CD14-positive monocyte (primary cell): ENCODE measurements around the gene CEP250. TPM values are rescaled to one million over a fixed set of nuclear protein-coding genes. Genes with fewer than 3 reads are reported as not detected.
A peak's percentile ranks its signal among the peaks of the same experiment; 100 is the strongest.

ENCODE experiments used
- DNase-seq, 3 donors: peaks; one replicate each; pipeline ENCODE4 v3.0.0-alpha.2; 2011 to 2022
- H2AFZ ChIP-seq: 2 replicates; pipeline ENCODE4 v1.6.0; 2012; ENCODE audit warnings: mild to moderate bottlenecking, low read depth, low read length, inconsistent platforms; ENCODE audit not compliant: insufficient read depth, poor library complexity, severe bottlenecking
- H3K27ac ChIP-seq, 2 donors: 1 replicate in 1 of 2; 2 replicates in 1 of 2; pipeline ENCODE4 v1.5.1; 2012 to 2013; ENCODE audit warnings: low read length in 2 of 2, control low read depth in 1 of 2, inconsistent platforms in 1 of 2, low read depth in 1 of 2, mild to moderate bottlenecking in 1 of 2
- H3K27me3 ChIP-seq, 2 donors: one replicate each; pipeline versions ENCODE4 v1.6.0 to v1.6.1; 2011 to 2013; ENCODE audit warnings: low read length in 2 of 2; ENCODE audit not compliant: control insufficient read depth in 2 of 2, insufficient read depth in 2 of 2
- H3K36me3 ChIP-seq, 2 donors: replicated peaks in 1 of 2; 1 replicate in 1 of 2; 2 replicates in 1 of 2; pipeline versions ENCODE4 v1.5.1 to v1.6.1; 2012 to 2013; ENCODE audit warnings: low read length in 2 of 2, control low read depth in 1 of 2, inconsistent platforms in 1 of 2, mild to moderate bottlenecking in 1 of 2; ENCODE audit not compliant: insufficient read depth in 2 of 2, control insufficient read depth in 1 of 2
- H3K4me1 ChIP-seq, 2 donors: 1 replicate in 1 of 2; 2 replicates in 1 of 2; pipeline versions ENCODE4 v1.5.1 to v1.6.1; 2012 to 2013; ENCODE audit warnings: low read length in 2 of 2, control low read depth in 1 of 2, inconsistent platforms in 1 of 2, mild to moderate bottlenecking in 1 of 2, moderate library complexity in 1 of 2; ENCODE audit not compliant: insufficient read depth in 2 of 2, control insufficient read depth in 1 of 2
- H3K4me2 ChIP-seq: replicated peaks from 2 replicates; pipeline ENCODE3; 2012; ENCODE audit warnings: low read length, moderate library complexity, mild to moderate bottlenecking; ENCODE audit not compliant: poor library complexity, severe bottlenecking; ENCODE audit errors: extremely low read depth
- H3K4me3 ChIP-seq, 3 experiments: fragments of 200-600 bp in 1 of 3; sonication (generic) in 1 of 3; replicated peaks in 1 of 3; 1 replicate in 2 of 3; 2 replicates in 1 of 3; pipeline ENCODE4 v1.5.1; 2011 to 2013; ENCODE audit warnings: low read length in 3 of 3, mild to moderate bottlenecking in 3 of 3, control low read depth in 2 of 3, low read depth in 2 of 3, inconsistent platforms in 1 of 3, moderate library complexity in 1 of 3
- H3K79me2 ChIP-seq: 2 replicates; pipeline ENCODE4 v1.6.0; 2012; ENCODE audit warnings: mild to moderate bottlenecking, control low read depth, inconsistent platforms, low read length, moderate library complexity; ENCODE audit not compliant: insufficient read depth
- H3K9ac ChIP-seq: 2 replicates; pipeline ENCODE4 v1.6.0; 2017; ENCODE audit warnings: low read length, mild to moderate bottlenecking; ENCODE audit not compliant: insufficient read depth, poor library complexity, severe bottlenecking
- H3K9me3 ChIP-seq, 2 donors: replicated peaks in 1 of 2; 1 replicate in 1 of 2; 2 replicates in 1 of 2; pipeline versions ENCODE4 v1.5.1 to v1.6.1; 2012 to 2013; ENCODE audit warnings: low read length in 2 of 2, control low read depth in 1 of 2; ENCODE audit not compliant: control insufficient read depth in 1 of 2, insufficient read depth in 1 of 2
- H4K20me1 ChIP-seq: 2 replicates; pipeline ENCODE4 v1.6.0; 2012; ENCODE audit warnings: mild to moderate bottlenecking, low read length, control low read depth, moderate library complexity; ENCODE audit not compliant: insufficient read depth
- H3K27ac Mint-ChIP-seq, 7 donors: one replicate each; pipeline ENCODE4 v1.8.0; 2020; ENCODE audit warnings: mild to moderate bottlenecking in 7 of 7, mixed read lengths in 7 of 7, moderate library complexity in 6 of 7, inconsistent platforms in 2 of 7
- H3K27me3 Mint-ChIP-seq, 3 donors: one replicate each; pipeline ENCODE4 v1.8.0; 2021 to 2022; ENCODE audit warnings: low read depth in 3 of 3, mild to moderate bottlenecking in 3 of 3, mixed read lengths in 3 of 3, moderate library complexity in 3 of 3, inconsistent platforms in 1 of 3
- H3K36me3 Mint-ChIP-seq, 2 donors: one replicate each; pipeline ENCODE4 v1.8.0; 2020; ENCODE audit warnings: mixed read lengths in 2 of 2, inconsistent platforms in 1 of 2, mild to moderate bottlenecking in 1 of 2
- H3K4me1 Mint-ChIP-seq: one replicate; pipeline ENCODE4 v1.8.0; 2020; ENCODE audit warnings: mild to moderate bottlenecking, mixed read lengths
- H3K4me3 Mint-ChIP-seq, 2 donors: one replicate each; pipeline ENCODE4 v1.8.0; 2020; ENCODE audit warnings: mild to moderate bottlenecking in 2 of 2, mixed read lengths in 2 of 2, moderate library complexity in 1 of 2
- H3K9me3 Mint-ChIP-seq, 7 donors: one replicate each; pipeline ENCODE4 v1.8.0; 2020 to 2022; ENCODE audit warnings: mixed read lengths in 7 of 7, mild to moderate bottlenecking in 6 of 7, moderate library complexity in 6 of 7, inconsistent platforms in 2 of 7
- WGBS: methylation state at CpG from one replicate; pipeline ENCODE4 v1.1.5; 2013; ENCODE audit warnings: missing lambda C conversion rate; ENCODE audit not compliant: insufficient coverage; 5-methylcytosine and 5-hydroxymethylcytosine counted together
- intact Hi-C, 2 donors: fragments of 100-400 bp; cut with micrococcal nuclease; formaldehyde crosslinking; loops; one replicate each; pipeline versions ENCODE4 v1.15.0 to v1.15.1; 2023
- polyA plus RNA-seq, 3 donors: library from polyadenylated mRNA; depleted of rRNA in 1 of 3; unstranded in 2 of 3; stranded (reverse) in 1 of 3; fragments of 300-500 nt in 2 of 3; fragments of >200 nt in 1 of 3; fragmentation: Illumina TruSeq in 2 of 3; gene quantifications; 1 replicate in 2 of 3; 2 replicates in 1 of 3; pipeline ENCODE4 v1.2.3, GENCODE V29; 2012 to 2021
- TF ChIP-seq, protein P1 (sequence below): fragments of 200-600 bp; IDR thresholded peaks from one replicate; pipeline ENCODE4 v1.8.0; 2022; ENCODE audit warnings: antibody characterized with exemption, mild to moderate bottlenecking

CEP250 gene
- polyA plus RNA-seq, 3 donors = 0.81 to 5.9 (median 1.2) TPM

GRCh38 chr20:35561268-35561667 is 105.9 kb downstream of the CEP250 start:
- no peak overlapping the region for H3K9ac ChIP-seq
- no peaks in the 10 kb centered on the region for H3K4me1 Mint-ChIP-seq
- no peaks in the 10 kb centered on the region for H3K4me1 ChIP-seq
- TF ChIP-seq, protein P1, sequence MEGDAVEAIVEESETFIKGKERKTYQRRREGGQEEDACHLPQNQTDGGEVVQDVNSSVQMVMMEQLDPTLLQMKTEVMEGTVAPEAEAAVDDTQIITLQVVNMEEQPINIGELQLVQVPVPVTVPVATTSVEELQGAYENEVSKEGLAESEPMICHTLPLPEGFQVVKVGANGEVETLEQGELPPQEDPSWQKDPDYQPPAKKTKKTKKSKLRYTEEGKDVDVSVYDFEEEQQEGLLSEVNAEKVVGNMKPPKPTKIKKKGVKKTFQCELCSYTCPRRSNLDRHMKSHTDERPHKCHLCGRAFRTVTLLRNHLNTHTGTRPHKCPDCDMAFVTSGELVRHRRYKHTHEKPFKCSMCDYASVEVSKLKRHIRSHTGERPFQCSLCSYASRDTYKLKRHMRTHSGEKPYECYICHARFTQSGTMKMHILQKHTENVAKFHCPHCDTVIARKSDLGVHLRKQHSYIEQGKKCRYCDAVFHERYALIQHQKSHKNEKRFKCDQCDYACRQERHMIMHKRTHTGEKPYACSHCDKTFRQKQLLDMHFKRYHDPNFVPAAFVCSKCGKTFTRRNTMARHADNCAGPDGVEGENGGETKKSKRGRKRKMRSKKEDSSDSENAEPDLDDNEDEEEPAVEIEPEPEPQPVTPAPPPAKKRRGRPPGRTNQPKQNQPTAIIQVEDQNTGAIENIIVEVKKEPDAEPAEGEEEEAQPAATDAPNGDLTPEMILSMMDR = no peak
- H3K9me3 Mint-ChIP-seq = no peaks in the 10 kb centered on the region
- H3K36me3 ChIP-seq = peaks cover 17 to 18% of the 10 kb centered on the region in 2 donors
- peak overlapping the region in 1 of 7 donors; percentile 46 for H3K27ac Mint-ChIP-seq
- no peaks in the 10 kb centered on the region for H3K27me3 ChIP-seq
- H3K79me2 ChIP-seq = no peaks in the 10 kb centered on the region
- 33% methylated on average over 3 of the region's 7 CpGs for WGBS
- peaks cover 18 to 20% of the 10 kb centered on the region in 2 donors for H3K36me3 Mint-ChIP-seq
- DNase-seq = no peak
- H3K9me3 ChIP-seq = no peaks in the 10 kb centered on the region
- intact Hi-C loops = no loop called here
- no peak overlapping the region for H3K27ac ChIP-seq
- H3K4me3 ChIP-seq = no peak overlapping the region
- H2AFZ ChIP-seq = no peak overlapping the region
- peaks cover 1 to 3% (median 2%) of the 10 kb centered on the region in 3 donors for H3K27me3 Mint-ChIP-seq
- H3K4me2 ChIP-seq = no peak overlapping the region
- no peaks in the 10 kb centered on the region for H4K20me1 ChIP-seq
- no peak overlapping the region for H3K4me3 Mint-ChIP-seq

DNA sequence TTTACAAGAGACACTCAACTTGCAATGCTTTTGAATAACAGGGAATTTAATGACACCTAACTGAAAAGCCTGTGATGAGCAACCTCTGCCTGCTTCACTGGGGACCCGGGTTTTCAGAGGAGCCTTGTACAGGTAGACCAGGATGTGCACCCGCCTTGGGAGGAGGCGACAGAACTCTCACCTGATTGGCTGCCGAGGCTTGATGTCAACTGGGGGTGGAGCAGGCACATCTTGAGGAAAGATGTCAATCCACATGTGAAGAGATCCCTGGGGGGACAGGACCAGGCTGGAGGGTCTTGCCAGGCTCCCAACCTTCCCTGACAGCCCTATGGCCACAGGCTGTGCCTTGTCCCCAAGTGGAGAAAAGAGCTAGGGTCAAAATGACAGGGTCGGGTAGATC is 106.3 kb downstream of the CEP250 start:
- no peaks in the 10 kb centered on the region for H3K9me3 Mint-ChIP-seq
- WGBS = 75% methylated on average over 2 of the region's 5 CpGs
- Histone ChIP-seq H3K27me3 (no peaks in the 10 kb centered on the region), H3K79me2 (no peaks in the 10 kb centered on the region), H2AFZ (no peak overlapping the region), H3K27ac (no peak overlapping the region), H3K36me3 (peaks cover 13 to 14% of the 10 kb centered on the region in 2 donors), H4K20me1 (no peaks in the 10 kb centered on the region), H3K9ac (no peak overlapping the region), H3K4me3 (no peak overlapping the region), H3K4me2 (no peak overlapping the region), H3K9me3 (no peaks in the 10 kb centered on the region), H3K4me1 (no peaks in the 10 kb centered on the region)
- TF ChIP-seq, protein P1 = no peak
- intact Hi-C loops = no loop called here
- no peaks in the 10 kb centered on the region for H3K4me1 Mint-ChIP-seq
- no peak overlapping the region for H3K4me3 Mint-ChIP-seq
- H3K36me3 Mint-ChIP-seq = peaks cover 14 to 16% of the 10 kb centered on the region in 2 donors
- no peak overlapping the region for H3K27ac Mint-ChIP-seq
- no peak for DNase-seq
- peaks cover 3 to 5% (median 4%) of the 10 kb centered on the region in 3 donors for H3K27me3 Mint-ChIP-seq
